ENCODE data around the gene FRYL. TPM values are rescaled to one million over a fixed set of nuclear protein-coding genes. Genes with fewer than 3 reads are reported as not detected.

FRYL gene
- total and polyA plus RNA-seq, 2 of the 8 experiments (the other 6 are each of a cell fraction or from before 2014, with no cell fraction given), result 8.0 to 36.5 TPM

GRCh38 chr4:48786549-48786948 lies 6.5 kb upstream of the FRYL start:
- no peak overlapping the region for H3K23ac ChIP-seq (ENCODE audit: insufficient read length)
- no peak overlapping the region for H3K9ac ChIP-seq (replicated peaks in 1 of 4; ENCODE audit: extremely low read depth in 1 of 4, low read depth in 3 of 4, low read length in 3 of 4)
- H2BK120ac ChIP-seq (replicated peaks; ENCODE audit: low read depth, low read length), result no peak overlapping the region
- H3K14ac ChIP-seq (ENCODE audit: insufficient read length), result no peak overlapping the region
- no peak overlapping the region for H4K5ac ChIP-seq (ENCODE audit: insufficient read length, low read depth, low read length)
- H3K4me2 ChIP-seq (ENCODE audit: insufficient read depth in 1 of 2, low read depth in 2 of 2, low read length in 2 of 2), result no peak overlapping the region
- H3K36me3 ChIP-seq (ENCODE audit: control insufficient read depth in 2 of 4, insufficient read depth in 4 of 4, low read length in 3 of 4), result no peaks in the 10 kb centered on the region
- H3K9me3 ChIP-seq (ENCODE audit: insufficient read depth in 2 of 2, low read depth in 1 of 2, low read length in 1 of 2), result no peaks in the 10 kb centered on the region
- H4K91ac ChIP-seq (replicated peaks; ENCODE audit: insufficient read length, low read length), result no peak overlapping the region
- no peak overlapping the region for H2BK5ac ChIP-seq (ENCODE audit: low read depth, low read length)
- H3K56ac ChIP-seq (replicated peaks; ENCODE audit: insufficient read length, low read depth, low read length), result no peak overlapping the region
- no peaks in the 10 kb centered on the region for H4K20me1 ChIP-seq (replicated peaks in 1 of 2; ENCODE audit: control insufficient read depth in 1 of 2, insufficient read depth in 2 of 2, low read length in 2 of 2)
- no peak overlapping the region for H2AK5ac ChIP-seq (ENCODE audit: low read depth, low read length)
- H3K4me1 ChIP-seq (replicated peaks in 1 of 4; ENCODE audit: control insufficient read depth in 3 of 4, insufficient read depth in 4 of 4, low read length in 3 of 4), result peaks cover 0 to 3% (median 0%) of the 10 kb centered on the region in 4 experiments; a peak in 2 of 7 replicates
- no peak overlapping the region for H3K18ac ChIP-seq (ENCODE audit: extremely low read depth, low read length)
- no peak overlapping the region for H3K4me3 ChIP-seq (ENCODE audit: extremely low read depth in 1 of 4, insufficient read depth in 2 of 4, low read depth in 3 of 4, low read length in 4 of 4)
- no peaks in the 10 kb centered on the region for H3K27me3 ChIP-seq (replicated peaks in 1 of 4; ENCODE audit: control insufficient read depth in 3 of 4, extremely low read depth in 1 of 4, insufficient read depth in 3 of 4, low read length in 3 of 4)
- H3K79me2 ChIP-seq (ENCODE audit: control insufficient read depth in 1 of 2, insufficient read depth in 2 of 2, low read length in 2 of 2), result no peaks in the 10 kb centered on the region
- no peak overlapping the region for H2BK20ac ChIP-seq (ENCODE audit: low read length)
- no peaks in the 10 kb centered on the region for H3K23me2 ChIP-seq (ENCODE audit: low read depth, low read length)
- H3K27ac ChIP-seq (ENCODE audit: low read depth, low read length), result no peak overlapping the region
- no peak for DNase-seq (ENCODE audit: low read depth in 1 of 2, low spot score in 2 of 2)
- no peak overlapping the region for H2BK12ac ChIP-seq (ENCODE audit: low read depth, low read length)
- ChIA-PET POLR2A (ENCODE audit: partially characterized antibody) (no interaction called here), CTCF (ENCODE audit: partially characterized antibody) (no interaction called here)
- WGBS, 2 experiments (ENCODE audit: extremely low coverage in 1 of 2, insufficient coverage in 1 of 2, insufficient read length in 1 of 2, insufficient replicate concordance in 2 of 2, low coverage in 1 of 2, low lambda C conversion rate in 2 of 2, missing lambda C conversion rate in 1 of 2), result 91% methylated on average over 2 of the region's 2 CpGs; no CpG with 5 or more reads in 1 of the 2 experiments
- FAIRE-seq, result no peak
- H2BK15ac ChIP-seq (ENCODE audit: low read length), result no peak overlapping the region
- H3K79me1 ChIP-seq (ENCODE audit: low read depth, low read length), result no peaks in the 10 kb centered on the region
- no peak for TF ChIP-seq MAFK (IDR thresholded peaks at IDR 0.05; ENCODE audit: low read depth, low read length)
- no peak for TF ChIP-seq GTF2F1 (IDR thresholded peaks at IDR 0.05; ENCODE audit: borderline replicate concordance, low read depth, low read length)
- no peak for TF ChIP-seq POU5F1 (IDR thresholded peaks at IDR 0.05; ENCODE audit: low read depth, low read length)
- H2AFZ ChIP-seq (ENCODE audit: low read length), result no peak overlapping the region
- H4K8ac ChIP-seq (ENCODE audit: extremely low read depth, insufficient read depth, low read length), result no peak overlapping the region
- no peak overlapping the region for H3K4ac ChIP-seq (replicated peaks; ENCODE audit: insufficient read length, low read depth, low read length)

Data from H1 (cell line).